Left lung (tissue), 10 donors: ENCODE measurements around the gene GPR37L1. TPM values are rescaled to one million over a fixed set of nuclear protein-coding genes. Genes with fewer than 3 reads are reported as not detected.

Experiments
- ATAC-seq: fragments of 200-7000 bp; cut with Tn5 transposase; one replicate; pipeline ENCODE4 v1.9.1; 2020; ENCODE audit warnings: moderate library complexity
- DNase-seq, 4 donors: peaks; one replicate each; pipeline ENCODE4 v3.0.0-alpha.2; 2013 to 2020
- H3K27ac ChIP-seq, 2 donors: fragments of 200-600 bp; sonication (generic) in 1 of 2; one replicate each; pipeline versions ENCODE4 v1.5.0 to v1.8.0; 2020 to 2021
- H3K27me3 ChIP-seq, 2 donors: fragments of 200-600 bp; sonication (generic) in 1 of 2; one replicate each; pipeline versions ENCODE4 v1.5.0 to v1.8.0; 2020 to 2021
- H3K36me3 ChIP-seq, 2 donors: fragments of 200-600 bp; sonication (generic) in 1 of 2; one replicate each; pipeline versions ENCODE4 v1.5.0 to v1.8.0; 2020 to 2021
- H3K4me1 ChIP-seq, 2 donors: fragments of 200-600 bp; one replicate each; pipeline ENCODE4 v1.8.0; 2021
- H3K4me3 ChIP-seq, 2 donors: fragments of 200-600 bp; sonication (generic) in 1 of 2; one replicate each; pipeline versions ENCODE4 v1.5.0 to v1.8.0; 2020 to 2021; ENCODE audit warnings: mild to moderate bottlenecking in 1 of 2
- H3K9me3 ChIP-seq, 2 donors: fragments of 200-600 bp; sonication (generic) in 1 of 2; one replicate each; pipeline versions ENCODE4 v1.5.0 to v1.8.0; 2020 to 2021
- CTCF ChIP-seq, 2 donors: fragments of 200-600 bp; sonication (generic) in 1 of 2; IDR thresholded peaks; one replicate each; pipeline versions ENCODE4 v1.5.0 to v1.8.0; 2021; ENCODE audit warnings: antibody characterized with exemption in 2 of 2
- intact Hi-C, 2 donors: fragments of 100-400 bp; cut with DNase I; formaldehyde crosslinking; loops; one replicate each; pipeline versions ENCODE4 v1.11.2 to v1.14.2; 2022
- polyA plus RNA-seq, 6 donors: library from polyadenylated mRNA; unstranded; fragments of 120-200 nt; gene quantifications; one replicate each; pipeline ENCODE4 v1.2.1, GENCODE V29; 2013; ENCODE audit not compliant: insufficient read length in 6 of 6
- total RNA-seq, 2 donors: library from RNA; stranded (reverse); fragmentation: NEBNext Ultra II Directional; extraction: Animal tissue kit (Norgen Biotek cat#: 25700); gene quantifications; one replicate each; pipeline ENCODE4 v1.2.1, GENCODE V29; 2021
- donor health status: DM: no; HTN: yes; CAD: no.
- donor health status: DM: no; HTN: no; CAD: no.

The GPR37L1 gene
- total and polyA plus RNA-seq, 8 donors: 0.05 to 0.20 (median 0.10) TPM

GRCh38 chr1:202125611-202126010 is 2.9 kb downstream of the GPR37L1 start:
- Histone ChIP-seq H3K9me3 (no peaks in the 10 kb centered on the region), H3K36me3 (no peaks in the 10 kb centered on the region), H3K4me3 (no peak overlapping the region), H3K27ac (no peak overlapping the region), H3K4me1 (no peaks in the 10 kb centered on the region), H3K27me3 (peaks cover 0 to 4% of the 10 kb centered on the region in 2 donors)
- no peak for DNase-seq
- intact Hi-C loops: no loop called here
- no peak for ATAC-seq
- TF ChIP-seq CTCF (IDR thresholded peaks at IDR 0.05): no peak

- Histone ChIP-seq H3K27ac (no peak overlapping the region), H3K36me3 (no peaks in the 10 kb centered on the region), H3K4me3 (no peak overlapping the region), H3K9me3 (no peaks in the 10 kb centered on the region), H3K27me3 (peaks cover 0 to 4% of the 10 kb centered on the region in 2 donors), H3K4me1 (no peaks in the 10 kb centered on the region)
- ATAC-seq (no peak), DNase-seq (peak in 2 of 4 donors; percentile 44 to 57)
- TF ChIP-seq CTCF (IDR thresholded peaks at IDR 0.05): no peak
- intact Hi-C loops: no loop called here
Measured at GRCh38 chr1:202126426-202126825, 3.7 kb downstream of the GPR37L1 start.

GRCh38 chr1:202127061-202127460 is 4.3 kb downstream of the GPR37L1 start:
- Histone ChIP-seq H3K27ac (no peak overlapping the region), H3K4me3 (no peak overlapping the region), H3K36me3 (peaks cover 0 to 5% of the 10 kb centered on the region in 2 donors), H3K27me3 (peaks cover 0 to 4% of the 10 kb centered on the region in 2 donors), H3K9me3 (no peaks in the 10 kb centered on the region), H3K4me1 (peaks cover 0 to 4% of the 10 kb centered on the region in 2 donors)
- DNase-seq (no peak), ATAC-seq (no peak)
- TF ChIP-seq CTCF (IDR thresholded peaks at IDR 0.05): no peak
- intact Hi-C loops: no loop called here

GRCh38 chr1:202127836-202128622 is 5.3 kb downstream of the GPR37L1 start:
- no peak for ATAC-seq
- Histone ChIP-seq H3K9me3 (no peaks in the 10 kb centered on the region), H3K27me3 (no peaks in the 10 kb centered on the region), H3K4me3 (no peak overlapping the region), H3K4me1 (peaks cover 6 to 13% of the 10 kb centered on the region in 2 donors), H3K27ac (no peak overlapping the region), H3K36me3 (peaks cover 0 to 15% of the 10 kb centered on the region in 2 donors)
- intact Hi-C loops: no loop called here
- TF ChIP-seq CTCF (IDR thresholded peaks at IDR 0.05): no peak
- peak in 1 of 4 donors; percentile 51 for DNase-seq

GRCh38 chr1:202129453-202130296 is 7.0 kb downstream of the GPR37L1 start:
- DNase-seq (no peak), ATAC-seq (no peak)
- TF ChIP-seq CTCF (IDR thresholded peaks at IDR 0.05): no peak
- Histone ChIP-seq H3K27ac (no peak overlapping the region), H3K9me3 (no peaks in the 10 kb centered on the region), H3K36me3 (peaks cover 0 to 31% of the 10 kb centered on the region in 2 donors), H3K4me1 (peaks cover 13 to 16% of the 10 kb centered on the region in 2 donors), H3K4me3 (no peak overlapping the region), H3K27me3 (no peaks in the 10 kb centered on the region)
- intact Hi-C loops: no loop called here
